IPS-20b (cell line): ENCODE measurements around the gene PARD3.
"Not testable (repeated sequence)": the region's sequence is repeated elsewhere in the genome, so short reads cannot be mapped to it uniquely, and the experiment has no call there.

Experiments
- H3K27ac ChIP-seq: one replicate; pipeline ENCODE4 v1.5.1; 2013; ENCODE audit warnings: low read length
- H3K27me3 ChIP-seq: 2 replicates; pipeline ENCODE4 v1.6.1; 2013; ENCODE audit warnings: mild to moderate bottlenecking, low read length, inconsistent platforms; ENCODE audit not compliant: insufficient read depth
- H3K36me3 ChIP-seq: 2 replicates; pipeline ENCODE4 v1.6.1; 2013; ENCODE audit warnings: low read depth, mild to moderate bottlenecking, inconsistent platforms, low read length, moderate library complexity; ENCODE audit not compliant: insufficient read depth
- H3K4me1 ChIP-seq: 2 replicates; pipeline ENCODE4 v1.6.1; 2013; ENCODE audit warnings: mild to moderate bottlenecking, control low read depth, inconsistent platforms, low read length, moderate library complexity; ENCODE audit not compliant: insufficient read depth
- H3K4me3 ChIP-seq: 2 replicates; pipeline ENCODE4 v1.5.1; 2013; ENCODE audit warnings: mild to moderate bottlenecking, low read length, inconsistent platforms
- H3K9ac ChIP-seq: 2 replicates; pipeline ENCODE4 v1.6.1; 2013; ENCODE audit warnings: low read depth, mild to moderate bottlenecking, inconsistent platforms, low read length, moderate library complexity
- H3K9me3 ChIP-seq: 2 replicates; pipeline ENCODE4 v1.6.1; 2013; ENCODE audit warnings: mild to moderate bottlenecking, low read depth, low read length, inconsistent platforms; ENCODE audit not compliant: insufficient read depth

Gene PARD3

GRCh38 chr10:34078745-34079470 lies 736.2 kb downstream of the PARD3 start:
- H3K9me3 ChIP-seq = no peaks in the 10 kb centered on the region
- H3K27me3 ChIP-seq = no peaks in the 10 kb centered on the region; the same call in 1 of the 2 replicates
- H3K36me3 ChIP-seq = no peaks in the 10 kb centered on the region
- H3K4me3 ChIP-seq = no peak overlapping the region
- H3K27ac ChIP-seq = no peak overlapping the region
- no peak overlapping the region for H3K9ac ChIP-seq
- H3K4me1 ChIP-seq = no peaks in the 10 kb centered on the region

DNA sequence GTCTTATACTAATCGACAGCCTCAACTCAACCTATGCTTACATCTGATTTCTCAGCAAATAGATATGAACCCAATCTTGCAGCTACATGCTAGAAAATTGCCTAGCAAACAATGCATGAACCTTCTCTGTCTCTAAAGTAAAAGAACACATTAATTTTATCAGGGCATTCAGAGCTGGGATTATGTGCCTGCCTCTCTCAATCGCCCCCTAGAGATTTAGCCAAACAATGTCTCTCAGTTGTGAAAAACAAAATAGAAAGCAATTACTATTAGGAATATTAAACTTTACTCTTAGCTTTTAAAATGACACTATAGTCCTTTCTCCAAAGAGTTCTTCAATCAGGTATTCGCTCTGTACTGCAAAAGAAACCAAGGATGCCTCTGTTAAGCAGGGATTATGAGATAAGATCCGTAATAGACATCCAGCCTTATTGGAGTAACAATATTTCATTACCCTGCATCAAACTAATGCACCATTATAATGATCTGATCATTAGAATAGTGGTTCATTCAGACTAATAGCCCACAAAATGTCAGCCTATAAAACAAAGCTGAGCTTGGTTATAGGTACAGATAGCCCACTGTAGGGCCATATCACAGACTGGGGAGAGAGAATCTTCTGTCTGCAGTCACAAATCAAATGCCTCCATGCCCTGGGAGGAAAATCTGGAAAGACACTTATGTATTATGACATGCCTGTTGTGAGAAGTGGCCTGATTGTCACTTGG lies 736.9 kb downstream of the PARD3 start:
- H3K27ac ChIP-seq = no peak overlapping the region
- no peaks in the 10 kb centered on the region; the same call in 1 of the 2 replicates for H3K27me3 ChIP-seq

GRCh38 chr10:34076443-34076842 lies 738.7 kb downstream of the PARD3 start:
- H3K36me3 ChIP-seq = no peaks in the 10 kb centered on the region
- H3K27ac ChIP-seq = no peak overlapping the region
- H3K4me3 ChIP-seq = no peak overlapping the region
- H3K27me3 ChIP-seq = no peaks in the 10 kb centered on the region; the same call in 1 of the 2 replicates
- no peak overlapping the region for H3K9ac ChIP-seq
- H3K9me3 ChIP-seq = no peaks in the 10 kb centered on the region
- H3K4me1 ChIP-seq = no peaks in the 10 kb centered on the region

More for the DNA sequence above, 736.9 kb downstream of the PARD3 start:
- H3K9me3 ChIP-seq = no peaks in the 10 kb centered on the region
- no peak overlapping the region for H3K4me3 ChIP-seq
- H3K4me1 ChIP-seq = no peaks in the 10 kb centered on the region
- no peaks in the 10 kb centered on the region for H3K36me3 ChIP-seq
- H3K9ac ChIP-seq = no peak overlapping the region

DNA sequence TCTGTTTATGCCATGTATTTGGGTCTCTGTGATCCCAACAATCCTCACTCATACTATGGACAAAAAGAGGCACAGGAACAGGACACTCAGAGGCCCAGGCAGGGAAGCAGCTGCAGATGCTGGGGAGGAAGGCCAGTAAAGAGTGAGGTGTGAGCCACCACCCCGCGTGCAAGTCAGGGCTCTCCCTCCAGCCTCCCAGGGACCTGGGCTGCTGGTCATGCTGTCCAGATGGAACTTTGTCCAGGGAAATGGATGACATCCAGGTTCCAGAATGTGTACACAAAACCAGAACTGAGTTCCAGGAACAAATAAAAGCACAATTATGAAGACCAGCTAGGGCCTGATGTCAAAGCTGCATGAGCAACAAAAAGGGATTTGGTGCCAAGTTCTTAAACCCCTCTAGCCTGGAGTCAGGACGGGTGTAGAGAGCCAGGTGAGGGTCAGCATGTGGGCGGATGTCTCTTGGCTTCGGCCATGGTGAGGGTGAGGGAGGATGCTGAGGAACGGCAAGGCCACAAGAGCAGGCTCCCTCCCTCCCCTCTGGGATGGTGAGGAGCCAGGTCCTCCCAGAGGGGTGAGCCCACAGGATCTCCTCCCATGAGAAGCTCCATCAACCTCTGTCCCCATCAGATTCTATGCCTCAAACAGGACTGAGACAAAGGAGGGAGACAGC lies 739.7 kb downstream of the PARD3 start:
- H3K27ac ChIP-seq = no peak overlapping the region
- H3K4me1 ChIP-seq = no peaks in the 10 kb centered on the region
- no peaks in the 10 kb centered on the region; the same call in 1 of the 2 replicates for H3K27me3 ChIP-seq
- H3K36me3 ChIP-seq = no peaks in the 10 kb centered on the region
- H3K9ac ChIP-seq = no peak overlapping the region
- no peak overlapping the region for H3K4me3 ChIP-seq
- H3K9me3 ChIP-seq = no peaks in the 10 kb centered on the region

DNA sequence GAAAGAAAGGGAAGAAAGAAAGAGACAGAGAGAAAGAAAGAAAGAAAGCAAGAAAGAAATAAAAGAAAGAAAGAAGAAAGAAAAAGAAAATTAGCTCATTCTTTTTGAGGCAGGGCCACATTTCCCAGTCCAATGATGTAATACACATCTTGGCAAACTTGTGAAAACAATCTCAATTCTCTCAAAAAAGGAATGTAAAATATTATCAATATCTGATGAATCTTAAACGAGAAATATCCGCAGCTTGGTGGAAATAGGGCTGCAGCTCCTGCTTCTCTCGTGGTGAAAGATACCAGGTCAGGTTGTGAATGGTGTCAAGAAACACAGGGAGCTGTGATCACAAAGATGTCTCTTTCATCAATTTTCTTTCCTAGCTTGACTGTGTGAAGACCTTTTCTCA lies 741.0 kb downstream of the PARD3 start:
- Histone ChIP-seq H3K36me3 (no peaks in the 10 kb centered on the region), H3K27me3 (no peaks in the 10 kb centered on the region), H3K4me1 (no peaks in the 10 kb centered on the region), H3K27ac (no peak overlapping the region), H3K9ac (no peak overlapping the region), H3K4me3 (no peak overlapping the region), H3K9me3 (no peaks in the 10 kb centered on the region)

DNA sequence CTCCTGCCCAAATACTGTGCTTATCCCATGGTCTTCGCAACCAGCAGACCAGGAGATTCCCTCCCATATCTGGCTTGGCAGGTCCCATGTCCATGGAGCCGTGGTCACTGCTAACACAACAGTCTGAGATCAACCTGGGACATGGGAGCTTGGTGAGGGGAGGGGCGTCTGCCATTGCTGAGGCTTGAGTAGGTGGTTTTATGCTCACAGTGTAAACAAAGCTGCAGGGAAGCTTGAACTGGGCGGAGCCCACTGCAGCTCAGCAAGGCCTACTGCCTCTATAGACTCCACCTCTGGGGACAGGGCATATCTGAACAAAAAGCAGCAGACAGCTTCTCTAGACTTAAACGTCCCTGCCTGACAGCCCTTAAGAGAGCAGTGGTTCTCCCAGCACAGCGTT lies 747.4 kb downstream of the PARD3 start:
- H3K36me3 ChIP-seq, H3K27ac ChIP-seq, H3K9ac ChIP-seq, H3K4me3 ChIP-seq, H3K4me1 ChIP-seq, H3K27me3 ChIP-seq: not testable (repeated sequence)
- peaks cover 14% of the 10 kb centered on the region for H3K9me3 ChIP-seq

GRCh38 chr10:34063592-34063991 lies 751.5 kb downstream of the PARD3 start:
- Histone ChIP-seq H3K36me3 (no peaks in the 10 kb centered on the region), H3K27me3 (no peaks in the 10 kb centered on the region), H3K9me3 (peaks cover 17% of the 10 kb centered on the region), H3K9ac (no peak overlapping the region), H3K4me3 (no peak overlapping the region), H3K27ac (no peak overlapping the region), H3K4me1 (no peaks in the 10 kb centered on the region)

DNA sequence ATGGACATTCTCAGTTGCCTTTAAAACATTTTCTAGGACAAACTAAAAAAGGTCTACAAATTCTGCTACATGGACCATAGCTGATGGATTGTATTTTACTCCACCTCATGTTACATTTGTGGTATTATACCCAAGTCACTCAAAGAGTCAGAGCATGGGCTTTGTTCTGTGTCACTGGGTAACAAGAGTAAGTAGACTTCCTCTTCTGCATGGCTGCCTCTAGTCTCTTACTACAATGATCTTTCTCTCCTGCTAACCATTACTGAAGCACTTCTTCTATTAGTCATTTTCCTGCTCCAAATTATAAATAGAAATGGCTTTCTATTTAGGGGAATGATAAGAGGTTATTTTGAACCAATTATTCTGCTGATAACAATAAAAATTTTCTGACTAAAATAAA lies 753.3 kb downstream of the PARD3 start:
- H3K4me1 ChIP-seq = no peaks in the 10 kb centered on the region
- H3K9me3 ChIP-seq = peaks cover 17% of the 10 kb centered on the region
- H3K27ac ChIP-seq = no peak overlapping the region
- no peak overlapping the region for H3K9ac ChIP-seq
- no peaks in the 10 kb centered on the region for H3K27me3 ChIP-seq
- H3K4me3 ChIP-seq = no peak overlapping the region
- no peaks in the 10 kb centered on the region for H3K36me3 ChIP-seq
